OCI-LY7 (cell line): ENCODE results near the gene EIF3A. TPM values are rescaled to one million over a fixed set of nuclear protein-coding genes. Genes with fewer than 3 reads are reported as not detected.

ENCODE experiments used
- BruUV-seq: library from RNA; stranded (reverse); fragments of 400-500 nt; replicated peaks from 2 replicates; lab custom pipeline; 2021; lab: Mats Ljungman, UMichigan
- CTCF ChIA-PET: fragments of 300-600 bp; sonication (Branson Sonifier 250); formaldehyde crosslinking; loops from one replicate; lab custom pipeline; 2022; ENCODE audit warnings: antibody characterized with exemption; ENCODE audit not compliant: unreplicated experiment; lab: Charles Lee
- POLR2A ChIA-PET: fragments of 300-600 bp; sonication (Branson Sonifier 250); formaldehyde crosslinking; loops from one replicate; lab custom pipeline; 2022; ENCODE audit warnings: antibody characterized with exemption; lab: Charles Lee
- DNase-seq: peaks from one replicate; pipeline ENCODE4 v3.0.0-alpha.2; 2015; ENCODE audit warnings: low spot score
- H2AFZ ChIP-seq: fragments of 200-600 bp; sonication (generic), shearing (Covaris generic); 2 replicates; pipeline ENCODE4 v1.6.1; 2014; ENCODE audit warnings: mild to moderate bottlenecking, antibody characterized with exemption, low read length, moderate library complexity
- H3K27ac ChIP-seq: fragments of 200-600 bp; sonication (generic); 2 replicates; pipeline ENCODE4 v1.5.1; 2014; ENCODE audit warnings: mixed run types, low read depth, mild to moderate bottlenecking, moderate library complexity, low read length, inconsistent platforms; ENCODE audit not compliant: poor library complexity, severe bottlenecking
- H3K36me3 ChIP-seq: fragments of 200-600 bp; sonication (generic); 2 replicates; pipeline ENCODE4 v1.6.1; 2014; ENCODE audit warnings: mild to moderate bottlenecking, antibody characterized with exemption, low read length, moderate library complexity, mixed read lengths; ENCODE audit not compliant: insufficient read depth
- H3K4me1 ChIP-seq: fragments of 200-600 bp; sonication (generic); 2 replicates; pipeline ENCODE4 v1.5.1; 2014; ENCODE audit warnings: mild to moderate bottlenecking, low read length; ENCODE audit not compliant: insufficient read depth, poor library complexity, severe bottlenecking
- H3K4me2 ChIP-seq: fragments of 200-600 bp; sonication (generic); 2 replicates; pipeline ENCODE4 v1.6.1; 2014; ENCODE audit warnings: mild to moderate bottlenecking, low read length
- H3K4me3 ChIP-seq: fragments of 200-600 bp; sonication (generic); 2 replicates; pipeline ENCODE4 v1.5.1; 2014; ENCODE audit warnings: mild to moderate bottlenecking, low read depth, low read length; ENCODE audit not compliant: poor library complexity, severe bottlenecking
- H3K79me2 ChIP-seq: fragments of 200-600 bp; sonication (generic); 2 replicates; pipeline ENCODE4 v1.6.1; 2016; ENCODE audit warnings: low read depth, mild to moderate bottlenecking, low read length, moderate library complexity, mixed read lengths; ENCODE audit not compliant: insufficient read depth
- H3K9me2 ChIP-seq: fragments of 200-600 bp; sonication (generic); 2 replicates; pipeline ENCODE4 v1.6.1; 2016; ENCODE audit warnings: mild to moderate bottlenecking, low read length, mixed read lengths; ENCODE audit not compliant: insufficient read depth
- H3K9me3 ChIP-seq: fragments of 200-600 bp; sonication (generic); 2 replicates; pipeline ENCODE4 v1.6.1; 2014; ENCODE audit warnings: mild to moderate bottlenecking, mixed run types, low read length, mixed read lengths
- H4K20me1 ChIP-seq: fragments of 200-600 bp; sonication (generic); 2 replicates; pipeline ENCODE4 v1.6.1; 2014; ENCODE audit warnings: mild to moderate bottlenecking, antibody characterized with exemption, low read length, moderate library complexity, mixed read lengths; ENCODE audit not compliant: insufficient read depth
- EZH2phosphoT487 ChIP-seq: fragments of 200-600 bp; sonication (generic); IDR thresholded peaks from 2 replicates; pipeline ENCODE4 v1.6.1; 2018; ENCODE audit warnings: low read depth, borderline replicate concordance, mild to moderate bottlenecking, mixed run types, antibody characterized with exemption, low read length, moderate library complexity, mixed read lengths
- intact Hi-C: fragments of 100-400 bp; cut with micrococcal nuclease; formaldehyde crosslinking; loops from one replicate; pipeline ENCODE4 v1.10.0; 2022; ENCODE audit not compliant: unreplicated experiment
- total RNA-seq, 2 experiments: library from RNA; depleted of rRNA in 1 of 2; stranded (reverse); fragments of >200 nt in 1 of 2; shearing (Covaris generic) in 1 of 2; gene quantifications; 2 replicates each; pipeline ENCODE4 v1.2.3, GENCODE V29; 2014 to 2022
- TF ChIP-seq, protein P1 (sequence below): fragments of 200-600 bp; sonication (generic); conservative IDR thresholded peaks from 2 replicates; pipeline ENCODE4 v1.5.1; 2014; ENCODE audit warnings: mild to moderate bottlenecking, antibody characterized with exemption, low read length, moderate library complexity, mixed read lengths

The EIF3A gene
- total RNA-seq, 2 experiments from 2014 or later, result 83.0 to 171 TPM

DNA sequence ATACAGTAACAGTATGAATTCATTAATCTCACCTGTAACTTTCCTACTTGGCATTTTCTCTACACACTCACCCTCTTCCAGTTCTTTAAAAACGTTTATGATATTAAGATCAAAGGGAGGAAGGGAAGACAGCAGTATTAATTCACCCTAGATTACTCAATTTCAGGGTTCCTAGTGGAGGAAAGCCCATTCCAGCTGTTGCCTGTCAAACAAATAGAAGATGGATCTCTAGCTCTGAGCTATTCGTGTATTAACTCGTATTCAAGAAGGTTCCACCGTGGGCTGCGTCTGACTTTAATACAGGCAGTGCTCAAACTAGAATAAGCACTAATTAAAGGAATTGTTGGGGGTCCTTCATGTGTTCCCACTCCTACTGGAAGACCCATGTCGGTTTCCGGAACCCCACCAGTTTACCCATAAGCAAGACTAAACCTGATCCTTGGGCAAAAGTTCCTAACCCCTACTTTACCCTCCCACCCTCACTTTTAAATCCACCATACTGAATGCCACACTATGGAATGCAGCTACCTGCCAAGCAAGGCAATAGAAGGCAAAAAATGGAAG is 49.0 kb downstream of the EIF3A start:
- Histone ChIP-seq H3K27ac (peak overlapping the region; percentile 56), H4K20me1 (peaks cover 23% of the 10 kb centered on the region), H3K9me2 (no peaks in the 10 kb centered on the region), H2AFZ (no peak overlapping the region), H3K4me1 (peaks cover 37% of the 10 kb centered on the region), H3K4me2 (peak overlapping the region; percentile 67), H3K4me3 (peak overlapping the region; percentile 71), H3K79me2 (peaks cover 21% of the 10 kb centered on the region; the same call in 1 of the 2 replicates), H3K36me3 (peaks cover 52% of the 10 kb centered on the region), H3K9me3 (no peaks in the 10 kb centered on the region)
- BruUV-seq, result no TSS peak
- POLR2A ChIA-PET, result interaction anchor here (1.2 to 1.3 kb wide), 4 partner anchors 48 to 481 kb away, joined by 3 to 4 read pairs (median 4); no protein-coding TSS in a partner anchor
- CTCF ChIA-PET, result interaction anchor here (0.5 to 1.0 kb wide), 2 partner anchors 22 to 677 kb away, joined by 3 read pairs; no protein-coding TSS in a partner anchor
- DNase-seq, result no peak
- TF ChIP-seq, protein P1, sequence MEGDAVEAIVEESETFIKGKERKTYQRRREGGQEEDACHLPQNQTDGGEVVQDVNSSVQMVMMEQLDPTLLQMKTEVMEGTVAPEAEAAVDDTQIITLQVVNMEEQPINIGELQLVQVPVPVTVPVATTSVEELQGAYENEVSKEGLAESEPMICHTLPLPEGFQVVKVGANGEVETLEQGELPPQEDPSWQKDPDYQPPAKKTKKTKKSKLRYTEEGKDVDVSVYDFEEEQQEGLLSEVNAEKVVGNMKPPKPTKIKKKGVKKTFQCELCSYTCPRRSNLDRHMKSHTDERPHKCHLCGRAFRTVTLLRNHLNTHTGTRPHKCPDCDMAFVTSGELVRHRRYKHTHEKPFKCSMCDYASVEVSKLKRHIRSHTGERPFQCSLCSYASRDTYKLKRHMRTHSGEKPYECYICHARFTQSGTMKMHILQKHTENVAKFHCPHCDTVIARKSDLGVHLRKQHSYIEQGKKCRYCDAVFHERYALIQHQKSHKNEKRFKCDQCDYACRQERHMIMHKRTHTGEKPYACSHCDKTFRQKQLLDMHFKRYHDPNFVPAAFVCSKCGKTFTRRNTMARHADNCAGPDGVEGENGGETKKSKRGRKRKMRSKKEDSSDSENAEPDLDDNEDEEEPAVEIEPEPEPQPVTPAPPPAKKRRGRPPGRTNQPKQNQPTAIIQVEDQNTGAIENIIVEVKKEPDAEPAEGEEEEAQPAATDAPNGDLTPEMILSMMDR, result no peak
- TF ChIP-seq EZH2phosphoT487, result no peak
- intact Hi-C loops, result loop anchor here (2.0 kb wide), 1 partner anchor 47 kb away; no protein-coding TSS in a partner anchor

DNA sequence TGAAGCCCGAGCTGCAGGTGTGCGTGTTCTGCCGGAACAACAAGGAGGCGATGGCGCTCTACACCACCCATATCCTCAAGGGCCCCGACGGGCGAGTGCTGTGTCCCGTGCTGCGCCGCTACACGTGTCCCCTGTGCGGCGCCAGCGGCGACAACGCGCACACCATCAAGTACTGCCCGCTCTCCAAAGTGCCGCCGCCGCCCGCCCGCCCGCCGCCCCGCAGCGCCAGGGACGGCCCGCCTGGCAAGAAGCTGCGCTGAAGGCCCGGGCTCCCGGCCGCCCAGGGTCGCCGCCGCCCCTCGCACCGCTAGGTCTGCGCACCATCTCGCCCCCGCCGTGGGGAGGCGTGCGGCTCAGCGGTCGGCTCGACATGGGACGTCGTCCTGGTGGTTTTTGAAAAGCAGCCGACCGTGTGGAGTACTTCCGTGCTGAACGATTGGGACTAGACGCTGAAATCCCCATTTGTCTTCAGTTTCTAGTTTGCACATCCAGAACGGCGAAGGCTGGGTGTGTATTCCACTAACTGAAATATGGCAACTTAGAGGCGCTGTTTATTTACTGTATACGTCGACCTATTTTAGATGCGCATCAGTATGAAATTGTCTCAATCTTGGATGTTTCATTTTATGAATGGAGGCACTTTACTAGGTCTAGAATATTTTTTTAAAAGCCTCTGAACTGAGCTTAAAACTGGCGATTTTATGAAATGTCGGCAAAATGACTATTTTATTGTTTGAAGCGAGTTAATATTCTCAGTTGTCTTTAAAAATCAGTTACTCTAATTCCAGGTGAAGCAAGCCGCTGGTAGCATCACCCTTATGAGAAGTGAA is 50.0 kb downstream of the EIF3A start:
- peak overlapping the region; percentile 67 for H3K4me2 ChIP-seq
- peaks cover 23% of the 10 kb centered on the region; the same call in 1 of the 2 replicates for H4K20me1 ChIP-seq
- H3K9me2 ChIP-seq, result no peaks in the 10 kb centered on the region
- intact Hi-C loops, result loop anchor here (2.0 kb wide), 1 partner anchor 48 kb away; no protein-coding TSS in a partner anchor
- no TSS peak for BruUV-seq
- H3K4me3 ChIP-seq, result peak overlapping the region; percentile 71
- CTCF ChIA-PET, result interaction anchor here (0.6 to 1.0 kb wide), 2 partner anchors 23 to 278 kb away, joined by 3 read pairs; no protein-coding TSS in a partner anchor
- peaks cover 42% of the 10 kb centered on the region for H3K36me3 ChIP-seq
- H3K9me3 ChIP-seq, result no peaks in the 10 kb centered on the region
- DNase-seq, result peak; percentile 89
- peaks cover 17% of the 10 kb centered on the region; the same call in 1 of the 2 replicates for H3K79me2 ChIP-seq
- H2AFZ ChIP-seq, result no peak overlapping the region
- TF ChIP-seq EZH2phosphoT487, result no peak
- TF ChIP-seq, protein P1, result peak; percentile 66
- H3K27ac ChIP-seq, result peak overlapping the region; percentile 56
- POLR2A ChIA-PET, result interaction anchor here (0.5 to 1.2 kb wide), 6 partner anchors 33 to 695 kb away, joined by 3 to 4 read pairs (median 4); partner anchors contain the start of gene INPP5F
- peaks cover 37% of the 10 kb centered on the region for H3K4me1 ChIP-seq
